ENCODE measurements around the gene ANKLE1.

ANKLE1 gene

GRCh38 chr19:17334414-17335409 is 53.0 kb downstream of the ANKLE1 start, which contains the start of gene ANO8 (continued):
- TF ChIP-seq ZNF561 (tag by site-specific recombination; IDR thresholded peaks at IDR 0.05; ENCODE audit: borderline replicate concordance) (peak; percentile 100), ZNF549 (tag by site-specific recombination; IDR thresholded peaks at IDR 0.05) (no peak), ZNF335 (tag by site-specific recombination; conservative IDR thresholded peaks at IDR 0.05) (peak; percentile 84), ZNF548 (tag by site-specific recombination; IDR thresholded peaks at IDR 0.05) (no peak), ZSCAN4 (tag by site-specific recombination; IDR thresholded peaks at IDR 0.05) (peak; percentile 69), MEIS1 (CRISPR knock-in tag; IDR thresholded peaks at IDR 0.05; ENCODE audit: borderline replicate concordance) (no peak), ZNF624 (tag by site-specific recombination; IDR thresholded peaks at IDR 0.05) (no peak; the same call in 1 of the 2 replicates), RBAK (tag by site-specific recombination; IDR thresholded peaks at IDR 0.05) (peak; percentile 50; the same call in 1 of the 2 replicates), ZNF146 (tag by site-specific recombination; IDR thresholded peaks at IDR 0.05) (peak; percentile 90), INSM2 (tag by site-specific recombination; IDR thresholded peaks at IDR 0.05) (peak; percentile 95), ZNF311 (tag by site-specific recombination; IDR thresholded peaks at IDR 0.05; ENCODE audit: borderline replicate concordance) (no peak), ZBTB8A (tag by site-specific recombination; IDR thresholded peaks at IDR 0.05) (peak; percentile 93), ZNF555 (tag by site-specific recombination; conservative IDR thresholded peaks at IDR 0.05) (no peak), PRDM2 (tag by site-specific recombination; IDR thresholded peaks at IDR 0.05; ENCODE audit: borderline replicate concordance) (no peak; the same call in 1 of the 2 replicates), ZBTB48 (tag by site-specific recombination; IDR thresholded peaks at IDR 0.05) (peak; percentile 99), ZNF785 (tag by site-specific recombination; IDR thresholded peaks at IDR 0.05) (peak; percentile 73), ZSCAN30 (tag by site-specific recombination; IDR thresholded peaks at IDR 0.05) (peak; percentile 100), ZNF776 (tag by site-specific recombination; IDR thresholded peaks at IDR 0.05; ENCODE audit: borderline replicate concordance) (peak; percentile 86; the same call in 1 of the 2 replicates), ZNF433 (tag by site-specific recombination; IDR thresholded peaks at IDR 0.05; ENCODE audit: low read depth) (no peak), ZNF837 (tag by site-specific recombination; IDR thresholded peaks at IDR 0.05) (peak; percentile 100), ZNF292 (tag by site-specific recombination; IDR thresholded peaks at IDR 0.05; ENCODE audit: borderline replicate concordance, low read depth) (no peak), ZNF324 (tag by site-specific recombination; IDR thresholded peaks at IDR 0.05) (peak; percentile 99), ZNF354C (tag by site-specific recombination; IDR thresholded peaks at IDR 0.05; ENCODE audit: borderline replicate concordance, low read depth) (no peak), REPIN1 (tag by site-specific recombination; IDR thresholded peaks at IDR 0.05; ENCODE audit: low read depth) (peak; percentile 56; the same call in 1 of the 2 replicates), ZBTB11 (tag by site-specific recombination; conservative IDR thresholded peaks at IDR 0.05; ENCODE audit: low read depth) (peak; percentile 93), ZNF404 (tag by site-specific recombination; IDR thresholded peaks at IDR 0.05) (no peak)

Data from HEK293 (cell line).